GM12878 (cell line): Measurements from ENCODE around the gene EIF4E2. TPM values are rescaled to one million over a fixed set of nuclear protein-coding genes. Genes with fewer than 3 reads are reported as not detected.

ENCODE experiments used
- ATAC-seq: fragments of 200-7000 bp; cut with Tn5 transposase; 3 replicates; pipeline ENCODE4 v1.9.1; 2020; ENCODE audit warnings: mild to moderate bottlenecking, moderate library complexity
- BruUV-seq: library from RNA; stranded (reverse); fragments of 400-500 nt; replicated peaks from 2 replicates; lab custom pipeline; 2021; lab: Mats Ljungman, UMichigan
- CTCF ChIA-PET: fragments of 300-600 bp; sonication (Branson Sonifier 250); formaldehyde crosslinking; extraction: SDS; loops from one replicate; lab custom pipeline; 2021; ENCODE audit warnings: inconsistent platforms; lab: Yijun Ruan, JAX
- POLR2A ChIA-PET: fragments of 350-600 bp; formaldehyde crosslinking; extraction: SDS; loops from one replicate; lab custom pipeline; 2021; ENCODE audit warnings: inconsistent platforms; lab: Charles Lee
- RAD21 ChIA-PET: fragments of 300-600 bp; sonication (Branson Sonifier 250); formaldehyde crosslinking; loops from one replicate; lab custom pipeline; 2023; ENCODE audit warnings: antibody characterized with exemption; ENCODE audit not compliant: unreplicated experiment; lab: Charles Lee
- SMC1A ChIA-PET: fragments of 300-600 bp; sonication (Branson Sonifier 250); formaldehyde crosslinking; loops from one replicate; lab custom pipeline; 2023; ENCODE audit not compliant: unreplicated experiment, uncharacterized antibody; lab: Charles Lee
- DNase-seq: peaks from one replicate; pipeline ENCODE4 v3.0.0-alpha.2; 2011; ENCODE audit warnings: low read depth, low spot score
- FAIRE-seq: peaks from 3 replicates; lab custom pipeline; 2011; peaks lifted over from hg19 to GRCh38; lab: Jason Lieb, UNC
- H2AFZ ChIP-seq: 2 replicates; pipeline ENCODE4 v1.6.0; 2011; ENCODE audit warnings: low read depth, low read length, control low read depth; ENCODE audit not compliant: control insufficient read depth
- H3K27ac ChIP-seq: 2 replicates; pipeline ENCODE4 v1.5.1; 2011; ENCODE audit warnings: control low read depth; ENCODE audit not compliant: control insufficient read depth, insufficient read depth
- H3K27me3 ChIP-seq, 2 experiments: replicated peaks in 1 of 2; 2 replicates each; pipeline versions ENCODE4 v1.6.0 to v1.6.1; 2011; ENCODE audit warnings: low read length in 1 of 2; ENCODE audit not compliant: control insufficient read depth in 2 of 2, insufficient read depth in 2 of 2
- H3K36me3 ChIP-seq, 2 experiments: 2 replicates each; pipeline ENCODE4 v1.5.1; 2011; ENCODE audit warnings: low read length in 1 of 2; ENCODE audit not compliant: control insufficient read depth in 2 of 2, insufficient read depth in 2 of 2
- H3K4me1 ChIP-seq: 2 replicates; pipeline ENCODE4 v1.6.1; 2011; ENCODE audit warnings: mild to moderate bottlenecking, low read length, moderate library complexity, mixed read lengths; ENCODE audit not compliant: control insufficient read depth, insufficient read depth
- H3K4me2 ChIP-seq: 2 replicates; pipeline ENCODE4 v1.6.0; 2011; ENCODE audit warnings: control low read depth; ENCODE audit not compliant: control insufficient read depth, insufficient read depth
- H3K4me3 ChIP-seq: fragments of 200-600 bp; sonication (generic); 2 replicates; pipeline ENCODE4 v1.5.1; 2016
- H3K79me2 ChIP-seq: 2 replicates; pipeline ENCODE4 v1.6.0; 2011; ENCODE audit warnings: low read length; ENCODE audit not compliant: control insufficient read depth, insufficient read depth
- H3K9ac ChIP-seq: 2 replicates; pipeline ENCODE4 v1.8.0; 2011; ENCODE audit warnings: low read length, control low read depth, mixed read lengths; ENCODE audit not compliant: control insufficient read depth, insufficient read depth
- H3K9me3 ChIP-seq: replicated peaks from 3 replicates; pipeline ENCODE4 v1.5.1; 2011; ENCODE audit warnings: mild to moderate bottlenecking, low read length; ENCODE audit not compliant: control insufficient read depth, insufficient read depth
- H4K20me1 ChIP-seq: 2 replicates; pipeline ENCODE4 v1.6.0; 2011; ENCODE audit not compliant: control insufficient read depth, insufficient read depth
- CREB1 ChIP-seq: IDR thresholded peaks from 2 replicates; pipeline ENCODE4 v1.6.1; 2012; ENCODE audit warnings: low read depth, mild to moderate bottlenecking, inconsistent platforms
- JUND ChIP-seq: IDR thresholded peaks from 2 replicates; pipeline ENCODE4 v1.6.1; 2012; ENCODE audit warnings: low read depth, mild to moderate bottlenecking, low read length, improper control_type of control experiment, moderate library complexity
- MEF2A ChIP-seq: IDR thresholded peaks from 2 replicates; pipeline ENCODE4 v1.6.1; 2011; ENCODE audit warnings: low read depth, mild to moderate bottlenecking, low read length, moderate library complexity; ENCODE audit not compliant: insufficient read depth
- SMAD5 ChIP-seq: IDR thresholded peaks from 2 replicates; pipeline ENCODE4 v1.6.1; 2016; ENCODE audit warnings: antibody characterized with exemption, low read depth
- SRF ChIP-seq, 2 experiments: IDR thresholded peaks; 2 replicates each; pipeline ENCODE4 v1.6.1; 2011; ENCODE audit warnings: low read depth in 2 of 2, low read length in 2 of 2, mild to moderate bottlenecking in 1 of 2, moderate library complexity in 1 of 2
- STAT3 ChIP-seq: IDR thresholded peaks from 2 replicates; pipeline ENCODE4 v1.6.1; 2011; ENCODE audit warnings: low read depth, low read length, improper control_type of control experiment
- WGBS: methylation state at CpG from one replicate; pipeline ENCODE4 v1.1.6; 2016; ENCODE audit warnings: low lambda C conversion rate; ENCODE audit not compliant: insufficient replicate concordance, insufficient coverage; ENCODE audit errors: missing lambda C conversion rate; 5-methylcytosine and 5-hydroxymethylcytosine counted together
- in situ Hi-C: fragments of 300-500 bp; cut with MboI; formaldehyde crosslinking; loops from 9 replicates; pipeline ENCODE4 v1.14.3; 2018; ENCODE audit warnings: mixed read lengths
- intact Hi-C: fragments of 100-400 bp; cut with micrococcal nuclease; formaldehyde crosslinking; loops from one replicate; pipeline ENCODE4 v1.14.2; 2022; ENCODE audit not compliant: unreplicated experiment
- polyA plus RNA-seq, 11 experiments: library from polyadenylated mRNA; depleted of rRNA in 4 of 11; unstranded in 6 of 11; stranded (reverse) in 5 of 11; fragments of >200 nt; fragmentation: Nextera tagmentation in 4 of 11; fragmentation: Illumina TruSeq in 1 of 11; extraction: Ambion mirVana in 4 of 11; extraction: Trizol in 1 of 11; gene quantifications; 1 replicate in 1 of 11; 2 replicates in 10 of 11; pipeline versions ENCODE4 v1.2.1 to v1.2.3, GENCODE V29; 2011 to 2016; ENCODE audit warnings: inconsistent platforms in 2 of 11, missing spikeins in 2 of 11, low read depth in 1 of 11
- total RNA-seq, 4 experiments: library from RNA; depleted of rRNA in 3 of 4; stranded (reverse); fragments of >200 nt in 3 of 4; fragmentation: Illumina TruSeq in 1 of 4; extraction: Trizol in 1 of 4; gene quantifications; 2 replicates each; pipeline versions ENCODE4 v1.2.1 to v1.2.3, GENCODE V29; 2013 to 2021
- TF ChIP-seq, protein P1 (sequence below): fragments of 450-650 bp; IDR thresholded peaks from 2 replicates; pipeline ENCODE4 v1.6.1; 2017; ENCODE audit warnings: low read depth, mild to moderate bottlenecking, moderate library complexity
- TF ChIP-seq, protein P2 (sequence below): fragments of 450-650 bp; formaldehyde crosslinking; IDR thresholded peaks from 2 replicates; pipeline ENCODE4 v1.4.0; 2020; ENCODE audit warnings: mild to moderate bottlenecking, moderate library complexity

The EIF4E2 gene
- total and polyA plus RNA-seq, 10 of the 15 experiments (the other 5 are each of a cell fraction or from before 2014, with no cell fraction given) = 56.1 to 158 (median 110) TPM

DNA sequence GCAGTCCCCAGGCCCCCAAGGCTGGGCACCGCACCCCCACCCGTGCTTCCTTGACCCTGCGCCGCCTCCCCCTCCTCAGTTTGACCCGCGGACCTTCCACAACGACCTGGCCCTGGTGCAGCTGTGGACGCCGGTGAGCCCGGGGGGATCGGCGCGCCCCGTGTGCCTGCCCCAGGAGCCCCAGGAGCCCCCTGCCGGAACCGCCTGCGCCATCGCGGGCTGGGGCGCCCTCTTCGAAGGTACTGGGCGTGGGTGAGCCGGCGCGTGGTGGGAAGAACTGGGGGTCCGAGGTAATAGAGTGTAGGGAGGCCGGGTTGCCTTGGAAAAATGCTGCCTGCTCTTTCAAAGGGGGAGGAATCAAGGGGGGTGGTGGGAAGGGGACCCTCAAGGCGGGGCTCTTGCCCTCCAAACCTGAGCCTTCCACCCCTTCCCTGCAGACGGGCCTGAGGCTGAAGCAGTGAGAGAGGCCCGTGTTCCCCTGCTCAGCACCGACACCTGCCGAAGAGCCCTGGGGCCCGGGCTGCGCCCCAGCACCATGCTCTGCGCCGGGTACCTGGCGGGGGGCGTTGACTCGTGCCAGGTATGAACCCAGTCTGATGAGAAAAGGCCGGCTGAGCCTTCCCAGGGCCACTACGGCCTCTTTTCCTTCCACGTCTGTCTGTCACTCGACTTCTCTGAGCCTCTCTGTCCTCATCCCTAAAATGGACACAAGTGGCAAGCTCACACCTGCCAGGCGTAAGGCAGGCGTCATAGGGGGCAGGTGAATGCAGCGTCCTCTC, 27.7 kb upstream of the EIF4E2 start:
- Histone ChIP-seq H3K9me3 (no peaks in the 10 kb centered on the region), H3K27ac (no peak overlapping the region), H3K4me2 (no peak overlapping the region), H3K9ac (no peak overlapping the region), H3K79me2 (no peaks in the 10 kb centered on the region), H3K36me3 (no peaks in the 10 kb centered on the region), H3K4me3 (no peak overlapping the region), H3K27me3 (peaks cover 3 to 6% of the 10 kb centered on the region in 2 experiments; a peak in 3 of 4 replicates), H4K20me1 (no peaks in the 10 kb centered on the region), H2AFZ (no peak overlapping the region), H3K4me1 (no peaks in the 10 kb centered on the region)
- no peak for FAIRE-seq
- intact Hi-C loops (no loop called here), in situ Hi-C loops (no loop called here)
- SMC1A ChIA-PET = no interaction called here
- WGBS = 23% methylated on average over 36 of the region's 46 CpGs
- RAD21 ChIA-PET = no interaction called here
- POLR2A ChIA-PET = no interaction called here
- CTCF ChIA-PET = interaction anchor here (1.2 kb wide), 1 partner anchor 9 kb away, joined by 3 read pairs; no protein-coding TSS in a partner anchor
- BruUV-seq = no TSS peak
- TF ChIP-seq STAT3 (no peak), SRF (IDR thresholded peaks at IDR 0.05; ENCODE audit: low read depth in 2 of 2, low read length in 2 of 2) (no peak), CREB1 (no peak)
- ATAC-seq = no peak; the same call in 2 of the 3 replicates
- no peak for DNase-seq

DNA sequence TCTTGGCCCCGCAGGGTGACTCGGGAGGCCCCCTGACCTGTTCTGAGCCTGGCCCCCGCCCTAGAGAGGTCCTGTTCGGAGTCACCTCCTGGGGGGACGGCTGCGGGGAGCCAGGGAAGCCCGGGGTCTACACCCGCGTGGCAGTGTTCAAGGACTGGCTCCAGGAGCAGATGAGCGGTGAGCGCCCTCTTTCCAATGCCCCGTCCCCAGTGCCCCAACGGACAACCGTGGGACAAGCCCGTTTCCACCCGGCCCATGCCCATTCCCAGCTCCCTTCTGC, 27.1 kb upstream of the EIF4E2 start:
- ATAC-seq (no peak), FAIRE-seq (no peak), DNase-seq (no peak)
- Histone ChIP-seq H4K20me1 (no peaks in the 10 kb centered on the region), H3K4me1 (no peaks in the 10 kb centered on the region), H3K4me3 (no peak overlapping the region), H3K27me3 (peaks cover 3 to 6% of the 10 kb centered on the region in 2 experiments; a peak in 3 of 4 replicates), H3K9ac (no peak overlapping the region), H3K79me2 (no peaks in the 10 kb centered on the region), H3K36me3 (no peaks in the 10 kb centered on the region), H2AFZ (no peak overlapping the region), H3K4me2 (no peak overlapping the region), H3K9me3 (no peaks in the 10 kb centered on the region), H3K27ac (no peak overlapping the region)
- ChIA-PET RAD21 (no interaction called here), SMC1A (no interaction called here), CTCF (no interaction called here), POLR2A (no interaction called here)
- in situ Hi-C loops (no loop called here), intact Hi-C loops (no loop called here)
- BruUV-seq = no TSS peak
- 14% methylated on average over 16 of the region's 16 CpGs for WGBS
- TF ChIP-seq, protein P1, sequence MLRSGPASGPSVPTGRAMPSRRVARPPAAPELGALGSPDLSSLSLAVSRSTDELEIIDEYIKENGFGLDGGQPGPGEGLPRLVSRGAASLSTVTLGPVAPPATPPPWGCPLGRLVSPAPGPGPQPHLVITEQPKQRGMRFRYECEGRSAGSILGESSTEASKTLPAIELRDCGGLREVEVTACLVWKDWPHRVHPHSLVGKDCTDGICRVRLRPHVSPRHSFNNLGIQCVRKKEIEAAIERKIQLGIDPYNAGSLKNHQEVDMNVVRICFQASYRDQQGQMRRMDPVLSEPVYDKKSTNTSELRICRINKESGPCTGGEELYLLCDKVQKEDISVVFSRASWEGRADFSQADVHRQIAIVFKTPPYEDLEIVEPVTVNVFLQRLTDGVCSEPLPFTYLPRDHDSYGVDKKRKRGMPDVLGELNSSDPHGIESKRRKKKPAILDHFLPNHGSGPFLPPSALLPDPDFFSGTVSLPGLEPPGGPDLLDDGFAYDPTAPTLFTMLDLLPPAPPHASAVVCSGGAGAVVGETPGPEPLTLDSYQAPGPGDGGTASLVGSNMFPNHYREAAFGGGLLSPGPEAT = no peak
- TF ChIP-seq JUND (no peak), SMAD5 (no peak), MEF2A (no peak)
- TF ChIP-seq, protein P2, sequence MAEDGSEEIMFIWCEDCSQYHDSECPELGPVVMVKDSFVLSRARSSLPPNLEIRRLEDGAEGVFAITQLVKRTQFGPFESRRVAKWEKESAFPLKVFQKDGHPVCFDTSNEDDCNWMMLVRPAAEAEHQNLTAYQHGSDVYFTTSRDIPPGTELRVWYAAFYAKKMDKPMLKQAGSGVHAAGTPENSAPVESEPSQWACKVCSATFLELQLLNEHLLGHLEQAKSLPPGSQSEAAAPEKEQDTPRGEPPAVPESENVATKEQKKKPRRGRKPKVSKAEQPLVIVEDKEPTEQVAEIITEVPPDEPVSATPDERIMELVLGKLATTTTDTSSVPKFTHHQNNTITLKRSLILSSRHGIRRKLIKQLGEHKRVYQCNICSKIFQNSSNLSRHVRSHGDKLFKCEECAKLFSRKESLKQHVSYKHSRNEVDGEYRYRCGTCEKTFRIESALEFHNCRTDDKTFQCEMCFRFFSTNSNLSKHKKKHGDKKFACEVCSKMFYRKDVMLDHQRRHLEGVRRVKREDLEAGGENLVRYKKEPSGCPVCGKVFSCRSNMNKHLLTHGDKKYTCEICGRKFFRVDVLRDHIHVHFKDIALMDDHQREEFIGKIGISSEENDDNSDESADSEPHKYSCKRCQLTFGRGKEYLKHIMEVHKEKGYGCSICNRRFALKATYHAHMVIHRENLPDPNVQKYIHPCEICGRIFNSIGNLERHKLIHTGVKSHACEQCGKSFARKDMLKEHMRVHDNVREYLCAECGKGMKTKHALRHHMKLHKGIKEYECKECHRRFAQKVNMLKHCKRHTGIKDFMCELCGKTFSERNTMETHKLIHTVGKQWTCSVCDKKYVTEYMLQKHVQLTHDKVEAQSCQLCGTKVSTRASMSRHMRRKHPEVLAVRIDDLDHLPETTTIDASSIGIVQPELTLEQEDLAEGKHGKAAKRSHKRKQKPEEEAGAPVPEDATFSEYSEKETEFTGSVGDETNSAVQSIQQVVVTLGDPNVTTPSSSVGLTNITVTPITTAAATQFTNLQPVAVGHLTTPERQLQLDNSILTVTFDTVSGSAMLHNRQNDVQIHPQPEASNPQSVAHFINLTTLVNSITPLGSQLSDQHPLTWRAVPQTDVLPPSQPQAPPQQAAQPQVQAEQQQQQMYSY (CRISPR knock-in tag) = no peak
